Liver (tissue), 2 donors: ENCODE results near the gene TBC1D4.

Experiments
- CTCF ChIP-seq: fragments of 150-350 bp; IDR thresholded peaks from 2 replicates; pipeline ENCODE4 v1.5.1; 2017; ENCODE audit warnings: improper control_type of control experiment, low read depth, low read length; ENCODE audit not compliant: missing input control
- YY1 ChIP-seq: IDR thresholded peaks from 2 replicates; pipeline ENCODE4 v1.6.1; 2016; ENCODE audit warnings: antibody characterized with exemption, mild to moderate bottlenecking
- TF ChIP-seq, protein P1 (sequence below): IDR thresholded peaks from 2 replicates; pipeline ENCODE4 v1.6.1; 2016; ENCODE audit warnings: antibody characterized with exemption
- TF ChIP-seq, protein P2 (sequence below): IDR thresholded peaks from 2 replicates; pipeline ENCODE4 v1.6.1; 2016; ENCODE audit warnings: antibody characterized with exemption
- donor health status: healthy.

- TF ChIP-seq CTCF = no peak
- no peak for TF ChIP-seq YY1
- TF ChIP-seq, protein P1, sequence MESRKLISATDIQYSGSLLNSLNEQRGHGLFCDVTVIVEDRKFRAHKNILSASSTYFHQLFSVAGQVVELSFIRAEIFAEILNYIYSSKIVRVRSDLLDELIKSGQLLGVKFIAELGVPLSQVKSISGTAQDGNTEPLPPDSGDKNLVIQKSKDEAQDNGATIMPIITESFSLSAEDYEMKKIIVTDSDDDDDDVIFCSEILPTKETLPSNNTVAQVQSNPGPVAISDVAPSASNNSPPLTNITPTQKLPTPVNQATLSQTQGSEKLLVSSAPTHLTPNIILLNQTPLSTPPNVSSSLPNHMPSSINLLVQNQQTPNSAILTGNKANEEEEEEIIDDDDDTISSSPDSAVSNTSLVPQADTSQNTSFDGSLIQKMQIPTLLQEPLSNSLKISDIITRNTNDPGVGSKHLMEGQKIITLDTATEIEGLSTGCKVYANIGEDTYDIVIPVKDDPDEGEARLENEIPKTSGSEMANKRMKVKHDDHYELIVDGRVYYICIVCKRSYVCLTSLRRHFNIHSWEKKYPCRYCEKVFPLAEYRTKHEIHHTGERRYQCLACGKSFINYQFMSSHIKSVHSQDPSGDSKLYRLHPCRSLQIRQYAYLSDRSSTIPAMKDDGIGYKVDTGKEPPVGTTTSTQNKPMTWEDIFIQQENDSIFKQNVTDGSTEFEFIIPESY = no peak
- TF ChIP-seq, protein P2, sequence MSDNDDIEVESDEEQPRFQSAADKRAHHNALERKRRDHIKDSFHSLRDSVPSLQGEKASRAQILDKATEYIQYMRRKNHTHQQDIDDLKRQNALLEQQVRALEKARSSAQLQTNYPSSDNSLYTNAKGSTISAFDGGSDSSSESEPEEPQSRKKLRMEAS = no peak
Observed at GRCh38 chr13:75295201-75295600, 186.8 kb downstream of the TBC1D4 start.
